Caco-2 (cell line): ENCODE data around the gene MAPKAP1. TPM values are rescaled to one million over a fixed set of nuclear protein-coding genes. Genes with fewer than 3 reads are reported as not detected.

ENCODE experiments used
- BruUV-seq: library from RNA; stranded (reverse); fragments of 400-500 nt; replicated peaks from 2 replicates; lab custom pipeline; 2021; lab: Mats Ljungman, UMichigan
- CTCF ChIA-PET: fragments of 300-600 bp; sonication (Branson Sonifier 250); formaldehyde crosslinking; loops from one replicate; lab custom pipeline; 2022; ENCODE audit warnings: antibody characterized with exemption; lab: Charles Lee
- POLR2A ChIA-PET: fragments of 300-600 bp; sonication (Branson Sonifier 250); formaldehyde crosslinking; loops from one replicate; lab custom pipeline; 2022; ENCODE audit warnings: antibody characterized with exemption; lab: Charles Lee
- DNase-seq, 2 experiments: peaks; one replicate each; pipeline versions ENCODE4 v3.0.0 to v3.0.0-alpha.2; 2020 to 2022
- H3K27me3 ChIP-seq: replicated peaks from 2 replicates; pipeline ENCODE4 v1.6.0; 2011; ENCODE audit warnings: low read length; ENCODE audit not compliant: control insufficient read depth, insufficient read depth
- H3K36me3 ChIP-seq: 2 replicates; pipeline ENCODE4 v1.5.1; 2011; ENCODE audit warnings: low read length; ENCODE audit not compliant: control insufficient read depth, insufficient read depth
- H3K4me1 ChIP-seq: fragments of 250-450 bp; sonication (Bioruptor Pico); 2 replicates; pipeline ENCODE4 v1.5.1; 2020; ENCODE audit warnings: mild to moderate bottlenecking
- H3K4me3 ChIP-seq: 2 replicates; pipeline ENCODE4 v1.5.1; 2011; ENCODE audit warnings: low read depth, mild to moderate bottlenecking, control low read depth, low read length
- H3K9me3 ChIP-seq: fragments of 250-450 bp; sonication (Bioruptor Pico); 2 replicates; pipeline ENCODE4 v1.5.1; 2020; ENCODE audit warnings: mild to moderate bottlenecking, moderate library complexity
- H3K27ac Mint-ChIP-seq: one replicate; pipeline ENCODE4 v1.8.0; 2022; ENCODE audit warnings: mixed read lengths; ENCODE audit not compliant: unreplicated experiment
- H3K27me3 Mint-ChIP-seq: one replicate; pipeline ENCODE4 v1.8.0; 2022; ENCODE audit warnings: mixed read lengths; ENCODE audit not compliant: insufficient read depth, unreplicated experiment
- H3K36me3 Mint-ChIP-seq: one replicate; pipeline ENCODE4 v1.8.0; 2022; ENCODE audit warnings: mild to moderate bottlenecking, mixed read lengths; ENCODE audit not compliant: insufficient read depth, unreplicated experiment
- H3K4me1 Mint-ChIP-seq: one replicate; pipeline ENCODE4 v1.8.0; 2022; ENCODE audit warnings: low read depth, mixed read lengths; ENCODE audit not compliant: unreplicated experiment
- H3K4me3 Mint-ChIP-seq: one replicate; pipeline ENCODE4 v1.8.0; 2022; ENCODE audit warnings: mild to moderate bottlenecking, moderate library complexity, mixed read lengths; ENCODE audit not compliant: unreplicated experiment
- H3K9me3 Mint-ChIP-seq: one replicate; pipeline ENCODE4 v1.8.0; 2022; ENCODE audit warnings: mixed read lengths; ENCODE audit not compliant: unreplicated experiment
- CTCF ChIP-seq, 2 experiments: fragments of 200-600 bp in 1 of 2; IDR thresholded peaks; 1 replicate in 1 of 2; 2 replicates in 1 of 2; pipeline versions ENCODE4 v1.5.1 to v1.8.0; 2011 to 2022; ENCODE audit warnings: antibody characterized with exemption in 1 of 2, control low read depth in 1 of 2, inconsistent platforms in 1 of 2, low read depth in 1 of 2, low read length in 1 of 2, mild to moderate bottlenecking in 1 of 2, moderate library complexity in 1 of 2; ENCODE audit not compliant: insufficient read depth in 1 of 2, severe bottlenecking in 1 of 2, unreplicated experiment in 1 of 2
- intact Hi-C: fragments of 100-400 bp; cut with micrococcal nuclease; formaldehyde crosslinking; loops from one replicate; pipeline ENCODE4 v1.10.0; 2022; ENCODE audit not compliant: unreplicated experiment
- total RNA-seq: library from RNA; stranded (reverse); gene quantifications from 2 replicates; pipeline ENCODE4 v1.2.3, GENCODE V29; 2022

The MAPKAP1 gene
- total RNA-seq, 1 experiment from 2014 or later = 70.0 TPM

DNA sequence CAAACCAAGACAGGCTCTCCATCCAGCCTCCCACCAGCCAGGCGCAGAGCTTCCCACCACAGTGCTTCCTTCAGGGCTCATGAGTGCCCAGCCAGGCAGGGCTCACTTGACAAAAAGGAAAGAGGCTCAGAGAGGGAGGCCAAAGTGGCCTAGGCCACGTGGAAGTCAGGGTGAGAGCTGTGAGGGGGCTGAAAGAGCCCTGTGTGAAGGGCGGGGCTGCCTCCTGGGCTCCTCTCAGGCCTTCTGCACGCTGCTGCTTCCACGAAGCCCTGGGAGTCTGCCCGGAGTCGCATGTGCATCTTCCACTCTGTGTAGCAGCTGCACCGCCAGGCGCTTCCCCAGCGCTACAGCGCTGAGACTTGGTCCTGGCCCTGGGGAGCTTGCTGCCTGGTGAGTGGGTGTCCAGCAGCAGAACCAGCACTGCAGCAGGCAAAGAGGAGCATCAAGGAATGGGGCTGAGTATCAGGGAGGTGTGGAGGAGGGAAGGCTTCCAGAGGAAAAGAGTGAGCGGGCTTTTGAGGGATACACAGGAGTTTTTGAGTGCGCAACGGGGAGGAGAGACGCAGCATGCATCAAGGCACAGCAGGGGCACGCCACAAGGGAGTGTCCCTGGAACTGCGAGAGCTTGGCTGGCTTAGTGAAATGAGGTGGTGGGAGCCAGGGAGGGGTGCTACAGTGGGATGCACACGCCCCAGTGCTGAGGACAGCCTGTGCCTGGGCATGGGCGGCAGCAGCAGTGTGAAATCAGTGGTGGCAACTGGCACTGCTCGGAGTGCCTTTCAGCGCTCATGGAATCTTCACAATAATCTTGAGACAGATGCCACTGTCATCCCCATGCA lies 267.4 kb downstream of the MAPKAP1 start:
- intact Hi-C loops = no loop called here
- no peaks in the 10 kb centered on the region for H3K4me1 Mint-ChIP-seq
- no peaks in the 10 kb centered on the region for H3K36me3 ChIP-seq
- DNase-seq = no peak
- H3K4me1 ChIP-seq = no peaks in the 10 kb centered on the region
- TF ChIP-seq CTCF (IDR thresholded peaks at IDR 0.05; ENCODE audit: insufficient read depth in 1 of 2, low read depth in 1 of 2, low read length in 1 of 2, severe bottlenecking in 1 of 2, unreplicated experiment in 1 of 2) = no peak
- no peaks in the 10 kb centered on the region for H3K9me3 Mint-ChIP-seq
- no peak overlapping the region for H3K4me3 ChIP-seq
- ChIA-PET POLR2A (no interaction called here), CTCF (no interaction called here)
- no TSS peak for BruUV-seq
- no peaks in the 10 kb centered on the region for H3K27me3 ChIP-seq
- H3K9me3 ChIP-seq = no peaks in the 10 kb centered on the region
- H3K27me3 Mint-ChIP-seq = no peaks in the 10 kb centered on the region
- peaks cover 19% of the 10 kb centered on the region for H3K36me3 Mint-ChIP-seq
- H3K4me3 Mint-ChIP-seq = no peak overlapping the region
- no peak overlapping the region for H3K27ac Mint-ChIP-seq

- peaks cover 14% of the 10 kb centered on the region for H3K36me3 Mint-ChIP-seq
- no peaks in the 10 kb centered on the region for H3K36me3 ChIP-seq
- DNase-seq = no peak
- no peaks in the 10 kb centered on the region for H3K9me3 ChIP-seq
- ChIA-PET POLR2A (no interaction called here), CTCF (no interaction called here)
- H3K4me1 ChIP-seq = no peaks in the 10 kb centered on the region
- intact Hi-C loops = no loop called here
- H3K4me1 Mint-ChIP-seq = no peaks in the 10 kb centered on the region
- BruUV-seq = TSS peak; percentile 48
- H3K9me3 Mint-ChIP-seq = no peaks in the 10 kb centered on the region
- H3K27me3 Mint-ChIP-seq = no peaks in the 10 kb centered on the region
- no peak overlapping the region for H3K27ac Mint-ChIP-seq
- no peak overlapping the region for H3K4me3 Mint-ChIP-seq
- TF ChIP-seq CTCF (IDR thresholded peaks at IDR 0.05; ENCODE audit: insufficient read depth in 1 of 2, low read depth in 1 of 2, low read length in 1 of 2, severe bottlenecking in 1 of 2, unreplicated experiment in 1 of 2) = no peak
- no peak overlapping the region for H3K4me3 ChIP-seq
- H3K27me3 ChIP-seq = no peaks in the 10 kb centered on the region
Measured at GRCh38 chr9:125438506-125439433, 268.2 kb downstream of the MAPKAP1 start.

DNA sequence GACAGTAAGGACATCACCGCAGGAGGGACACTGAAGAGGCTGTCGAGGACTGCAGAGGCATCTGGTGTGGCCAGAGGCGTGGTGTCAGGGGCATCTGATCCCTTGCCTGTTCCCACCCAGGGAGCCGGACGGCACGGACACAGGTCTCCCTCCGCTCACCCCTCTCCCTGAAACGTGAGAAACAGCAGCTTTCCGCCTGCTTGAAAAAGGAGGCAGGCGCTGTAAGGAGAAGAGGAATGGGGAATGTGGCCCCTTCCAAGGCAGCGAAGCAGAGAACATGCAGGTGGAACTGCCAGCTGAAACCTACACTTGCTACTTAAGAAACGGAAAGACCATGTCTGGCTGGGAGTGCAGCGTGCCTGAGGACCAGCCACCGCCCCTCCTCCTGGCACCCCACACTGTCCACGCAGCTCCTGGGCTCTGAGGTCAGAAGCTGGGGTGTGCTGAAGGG lies 269.2 kb downstream of the MAPKAP1 start:
- H3K4me1 ChIP-seq = no peaks in the 10 kb centered on the region
- peaks cover 12% of the 10 kb centered on the region for H3K36me3 Mint-ChIP-seq
- H3K4me3 Mint-ChIP-seq = no peak overlapping the region
- H3K36me3 ChIP-seq = no peaks in the 10 kb centered on the region
- intact Hi-C loops = no loop called here
- no peak overlapping the region for H3K27ac Mint-ChIP-seq
- DNase-seq = no peak
- no peaks in the 10 kb centered on the region for H3K27me3 Mint-ChIP-seq
- no peak overlapping the region for H3K4me3 ChIP-seq
- H3K27me3 ChIP-seq = no peaks in the 10 kb centered on the region
- H3K9me3 Mint-ChIP-seq = no peaks in the 10 kb centered on the region
- ChIA-PET POLR2A (no interaction called here), CTCF (no interaction called here)
- no TSS peak for BruUV-seq
- H3K9me3 ChIP-seq = no peaks in the 10 kb centered on the region
- H3K4me1 Mint-ChIP-seq = no peaks in the 10 kb centered on the region
- TF ChIP-seq CTCF (IDR thresholded peaks at IDR 0.05; ENCODE audit: insufficient read depth in 1 of 2, low read depth in 1 of 2, low read length in 1 of 2, severe bottlenecking in 1 of 2, unreplicated experiment in 1 of 2) = no peak
